Inferior parietal cortex (tissue), 1 donor: Measurements from ENCODE around the gene ZNF613.
"Not testable (repeated sequence)": the region's sequence is repeated elsewhere in the genome, so short reads cannot be mapped to it uniquely, and the experiment has no call there.

ENCODE experiments used
- DNase-seq: peaks from one replicate; pipeline ENCODE4 v3.0.0-alpha.2; 2016; ENCODE audit errors: extremely low spot score

The ZNF613 gene

DNA sequence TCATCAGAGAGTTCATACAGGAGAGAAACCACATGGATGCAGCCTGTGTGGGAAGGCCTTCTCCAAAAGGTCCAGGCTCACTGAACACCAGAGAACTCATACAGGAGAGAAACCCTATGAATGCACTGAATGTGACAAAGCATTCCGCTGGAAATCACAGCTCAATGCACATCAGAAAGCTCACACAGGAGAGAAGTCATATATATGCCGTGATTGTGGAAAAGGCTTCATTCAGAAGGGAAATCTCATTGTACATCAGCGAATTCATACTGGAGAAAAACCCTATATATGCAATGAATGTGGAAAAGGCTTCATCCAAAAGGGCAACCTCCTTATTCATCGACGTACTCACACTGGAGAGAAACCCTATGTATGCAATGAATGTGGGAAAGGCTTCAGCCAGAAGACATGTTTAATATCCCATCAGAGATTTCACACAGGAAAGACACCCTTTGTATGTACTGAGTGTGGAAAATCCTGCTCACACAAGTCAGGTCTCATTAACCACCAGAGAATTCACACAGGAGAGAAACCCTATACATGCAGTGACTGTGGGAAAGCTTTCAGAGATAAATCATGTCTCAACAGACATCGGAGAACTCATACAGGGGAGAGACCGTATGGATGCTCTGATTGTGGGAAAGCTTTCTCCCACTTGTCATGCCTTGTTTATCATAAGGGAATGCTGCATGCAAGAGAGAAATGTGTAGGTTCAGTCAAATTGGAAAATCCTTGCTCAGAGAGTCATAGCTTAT, 17.7 kb downstream of the ZNF613 start:
- no peak for DNase-seq

GRCh38 chr19:51946602-51947001, 19.3 kb downstream of the ZNF613 start:
- DNase-seq, result no peak

GRCh38 chr19:51948975-51949374, 21.7 kb downstream of the ZNF613 start:
- no peak for DNase-seq

DNA sequence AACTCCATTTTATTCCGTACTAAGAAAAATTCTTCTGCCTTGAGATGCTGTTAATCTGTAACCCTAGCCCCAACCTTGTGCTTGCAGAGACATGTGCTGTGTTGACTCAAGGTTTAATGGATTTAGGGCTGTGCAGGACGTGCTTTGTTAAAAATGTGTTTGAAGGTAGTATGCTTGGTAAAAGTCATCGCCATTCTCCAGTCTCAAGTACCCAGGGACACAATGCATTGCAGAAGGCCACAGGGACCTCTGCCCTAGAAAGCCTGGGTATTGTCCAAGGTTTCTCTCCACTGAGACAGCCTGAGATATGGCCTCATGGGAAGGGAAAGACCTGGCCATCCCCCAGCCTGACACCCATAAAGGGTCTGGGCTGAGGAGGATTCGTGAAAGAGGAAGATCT, 30.6 kb downstream of the ZNF613 start:
- DNase-seq, result not testable (repeated sequence)

DNA sequence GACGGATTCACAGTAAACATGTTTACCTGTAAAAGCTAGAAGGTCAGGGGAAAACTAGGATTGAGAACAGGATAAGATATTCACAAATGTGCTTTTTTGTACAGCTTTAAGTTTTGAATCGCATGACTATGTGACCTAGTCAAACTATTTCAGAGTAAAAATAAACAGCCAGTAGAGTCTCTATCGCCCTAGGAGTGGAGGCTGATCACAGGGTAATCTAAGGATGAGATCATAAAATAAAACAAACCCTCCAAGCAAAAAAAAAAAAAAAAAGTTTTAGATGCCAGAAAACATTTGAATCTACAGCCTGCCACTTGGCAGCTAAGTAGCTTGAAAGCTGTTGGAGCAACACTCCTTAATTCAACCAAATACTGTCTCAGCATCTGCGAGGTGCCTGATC, 32.5 kb downstream of the ZNF613 start:
- DNase-seq, result no peak

DNA sequence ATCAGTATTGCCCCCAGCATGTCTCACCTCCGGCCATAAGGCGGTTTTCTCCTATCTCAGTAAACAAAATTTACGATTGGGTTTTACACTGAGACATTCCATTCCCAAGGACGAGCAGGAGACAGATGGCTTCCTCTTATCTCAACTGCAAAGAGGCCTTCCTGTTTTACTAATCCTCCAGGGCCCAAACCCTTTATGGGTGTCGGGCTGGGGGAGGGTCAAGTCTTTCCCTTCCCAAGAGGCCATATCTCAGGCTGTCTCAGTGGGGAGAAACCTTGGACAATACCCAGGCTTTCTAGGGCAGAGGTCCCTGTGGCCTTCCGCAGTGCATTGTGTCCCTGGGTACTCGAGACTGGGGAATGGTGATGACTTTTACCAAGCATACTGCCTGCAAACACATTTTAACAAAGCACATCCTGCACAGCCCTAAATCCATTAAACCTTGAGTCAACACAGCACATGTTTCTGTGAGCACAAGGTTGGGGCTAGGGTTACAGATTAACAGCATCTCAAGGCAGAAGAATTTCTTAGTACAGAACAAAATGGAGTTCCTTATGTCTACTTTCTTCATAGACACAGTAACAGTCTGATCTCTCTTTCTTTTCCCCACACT, 33.5 kb downstream of the ZNF613 start:
- DNase-seq, result peak; percentile 3

DNA sequence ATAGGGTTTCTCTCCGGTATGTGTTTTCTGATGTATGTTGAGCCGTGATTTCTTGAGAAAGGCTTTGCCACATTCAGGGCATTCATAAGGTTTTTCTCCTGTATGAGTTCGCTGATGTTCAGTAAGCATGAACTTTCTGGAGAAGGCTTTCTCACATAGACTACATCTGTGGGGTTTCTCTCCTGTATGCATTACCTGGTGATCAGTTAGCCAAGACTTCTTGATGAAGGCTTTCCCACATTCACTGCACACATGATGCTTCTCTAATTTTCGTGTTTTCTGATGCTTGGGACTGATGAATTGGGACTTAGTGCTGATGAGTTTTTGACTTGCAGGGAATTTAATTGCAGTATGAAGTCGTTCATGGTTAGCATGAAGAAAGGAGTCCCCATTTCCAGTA, 38.3 kb downstream of the ZNF613 start:
- DNase-seq, result no peak

DNA sequence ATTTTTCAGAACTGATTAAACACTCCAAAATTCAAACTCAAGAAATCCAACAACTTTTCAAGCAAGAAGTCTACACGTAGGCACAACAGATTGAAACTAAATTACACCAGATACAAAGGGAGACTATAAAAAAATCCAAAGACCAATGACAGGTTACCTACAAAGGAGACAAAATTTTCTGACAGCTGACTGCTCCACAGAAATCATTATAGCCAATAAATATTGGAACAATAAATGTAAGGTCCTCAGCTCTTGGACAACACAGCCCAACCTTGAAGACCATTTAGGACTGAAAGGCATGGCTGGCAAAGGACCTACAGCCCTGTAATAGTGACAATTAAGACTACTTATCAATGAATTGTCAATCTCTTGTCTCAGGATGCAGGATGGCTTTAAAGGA, 43.4 kb downstream of the ZNF613 start:
- DNase-seq, result no peak

DNA sequence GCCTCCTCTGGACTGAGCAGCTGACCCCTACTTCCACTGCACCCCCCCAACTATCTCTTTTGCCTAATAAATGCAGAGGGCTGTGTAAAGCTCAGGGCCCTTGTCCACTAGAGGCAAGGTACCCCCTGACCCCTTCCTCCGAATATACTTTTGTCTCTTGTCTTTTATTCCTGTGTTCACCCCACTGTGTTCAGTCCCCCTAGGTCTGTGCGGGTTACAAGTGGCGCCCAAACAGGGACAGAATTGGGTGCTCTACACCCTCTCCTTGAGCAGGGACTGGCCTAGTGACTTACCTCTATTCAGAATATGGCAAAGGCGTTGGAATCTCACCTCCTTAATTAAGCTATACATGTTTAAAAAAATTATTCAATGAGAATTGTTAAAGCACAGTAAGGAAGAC, 44.4 kb downstream of the ZNF613 start:
- no peak for DNase-seq

DNA sequence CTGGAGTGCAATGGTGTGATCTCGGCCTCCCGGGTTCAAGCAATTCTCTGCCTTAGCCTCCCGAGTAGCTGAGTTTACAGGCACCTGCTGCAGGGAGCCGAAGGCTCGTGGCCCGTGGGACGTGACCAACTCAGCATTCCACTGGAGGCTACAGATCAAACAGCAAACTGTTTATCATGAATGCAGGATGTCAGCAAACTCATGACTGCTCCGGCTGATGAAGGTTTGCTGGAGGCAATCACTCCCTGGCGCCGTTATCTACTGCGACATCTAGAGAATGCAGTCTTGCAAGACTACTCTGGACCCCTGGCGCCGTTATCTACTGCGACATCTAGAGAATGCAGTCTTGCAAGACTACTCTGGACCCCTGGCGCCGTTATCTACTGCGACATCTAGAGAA, 48.5 kb downstream of the ZNF613 start:
- not testable (repeated sequence) for DNase-seq

- DNase-seq, result no peak
Observed at GRCh38 chr19:51976852-51977251, 49.6 kb downstream of the ZNF613 start.

GRCh38 chr19:51977346-51977745, 50.1 kb downstream of the ZNF613 start:
- no peak for DNase-seq

- DNase-seq, result no peak
Observed at GRCh38 chr19:51978882-51979281, 51.6 kb downstream of the ZNF613 start.

- DNase-seq, result no peak
Observed at GRCh38 chr19:51980116-51980736, 53.0 kb downstream of the ZNF613 start.

GRCh38 chr19:51980926-51981325, 53.7 kb downstream of the ZNF613 start:
- not testable (repeated sequence) for DNase-seq

- no peak for DNase-seq
Observed at GRCh38 chr19:51983361-51983760, 56.1 kb downstream of the ZNF613 start.

- peak; percentile 99 for DNase-seq
Observed at GRCh38 chr19:51986309-51987291, 59.3 kb downstream of the ZNF613 start, which contains the start of gene ZNF350. TSS of gene ZNF350 (minus strand) at chr19:51986840. CDS start at chr19:51974360, 12,480 bp downstream.

GRCh38 chr19:51993422-51993821, 66.2 kb downstream of the ZNF613 start:
- no peak for DNase-seq

DNA sequence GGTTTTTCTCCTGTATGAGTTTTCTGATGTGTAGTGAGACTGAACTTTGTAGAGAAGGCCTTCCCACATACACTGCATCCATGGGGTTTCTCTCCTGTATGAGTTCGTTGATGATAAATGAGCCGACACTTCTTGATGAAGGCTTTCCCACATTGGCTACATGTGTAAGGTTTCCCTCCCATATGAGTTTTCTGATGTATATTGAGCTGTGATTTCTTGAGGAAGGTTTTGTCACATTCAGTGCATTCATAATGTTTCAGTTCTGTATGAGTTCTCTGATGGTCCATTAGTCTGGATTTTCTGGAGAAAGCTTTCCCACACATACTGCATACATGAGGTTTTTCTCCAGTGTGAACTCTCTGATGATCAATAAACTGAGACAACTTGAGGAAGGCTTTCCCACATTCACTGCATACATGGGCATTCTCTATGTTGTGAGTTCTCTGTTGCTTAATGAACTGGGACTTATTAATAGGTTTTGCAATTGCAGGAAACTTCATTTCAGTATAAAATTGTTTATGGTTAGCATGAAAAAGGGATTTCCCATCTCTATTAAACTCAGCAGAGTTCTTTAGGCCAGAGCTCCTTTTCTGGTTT, 66.9 kb downstream of the ZNF613 start:
- DNase-seq, result no peak
